Right hindlimb (tissue), 1 donor: ENCODE results near the gene AGAP3.

Experiments
- DNase-seq: peaks from one replicate; pipeline ENCODE4 v3.0.0-alpha.2; 2018

AGAP3 gene

GRCh38 chr7:151189038-151189437, 102.8 kb downstream of the AGAP3 start:
- DNase-seq: no peak

GRCh38 chr7:151191544-151191943, 105.3 kb downstream of the AGAP3 start:
- no peak for DNase-seq

DNA sequence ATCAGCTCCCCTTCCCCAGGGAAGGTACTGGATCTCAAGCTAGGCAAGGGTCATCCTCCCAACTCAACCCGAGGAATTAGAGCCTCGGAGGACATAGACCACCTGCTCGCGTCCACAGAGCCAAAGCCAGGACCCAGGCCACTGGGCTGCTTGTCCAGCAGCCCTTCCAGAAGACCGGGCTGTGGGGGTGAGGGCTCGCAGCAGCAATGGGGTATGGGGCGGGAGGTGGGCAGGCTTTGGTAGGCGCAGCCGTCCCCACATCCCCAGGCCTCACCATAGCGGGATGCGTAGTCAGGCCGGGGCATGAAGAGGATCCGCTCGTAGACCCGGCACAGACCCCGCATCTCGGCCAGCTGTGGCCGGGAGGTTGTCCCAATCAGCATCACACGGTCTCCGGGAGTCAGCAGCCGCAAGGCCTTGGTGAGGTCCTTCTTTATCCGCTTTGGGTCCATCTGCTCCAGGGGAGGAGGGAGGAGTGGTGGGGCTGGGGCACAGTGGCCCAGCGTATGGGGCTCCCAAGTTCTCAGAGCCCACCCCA, 105.8 kb downstream of the AGAP3 start:
- DNase-seq: no peak

DNA sequence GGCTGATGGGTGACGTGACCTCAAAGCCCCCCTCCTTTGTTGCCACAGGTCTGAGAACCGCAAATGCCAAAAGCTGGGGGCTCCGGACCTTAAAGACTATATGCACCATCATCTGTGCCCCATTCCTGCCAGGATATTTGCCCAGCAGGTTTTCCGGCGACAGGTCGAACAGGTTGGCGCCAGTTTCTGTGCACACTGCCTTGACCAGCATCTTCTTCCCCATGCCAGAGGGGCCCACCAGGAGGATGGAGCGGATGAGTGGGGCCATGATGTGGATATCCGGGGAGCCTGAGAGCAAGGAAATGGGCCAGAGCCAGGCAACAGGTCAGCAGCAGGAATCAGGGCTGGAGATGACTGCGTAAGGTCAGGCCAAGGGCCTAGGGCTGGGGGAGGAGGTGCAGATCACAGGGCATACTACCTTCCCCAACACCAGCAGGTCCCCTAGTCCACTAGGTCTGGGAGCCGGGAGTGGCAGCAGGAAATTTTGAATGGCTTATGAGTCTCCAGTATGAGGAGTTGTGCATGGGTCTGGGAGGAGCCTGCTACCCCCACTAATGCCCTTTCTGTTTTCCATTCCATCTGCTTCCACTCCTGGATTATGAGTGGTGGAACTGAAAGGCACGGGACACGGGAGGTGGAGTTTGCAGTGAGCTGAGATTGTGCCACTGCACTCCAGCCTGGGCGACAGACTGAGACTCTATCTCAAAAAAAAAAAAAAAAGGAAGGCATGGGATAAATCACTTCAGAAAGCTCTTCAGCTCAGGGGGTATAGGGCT, 107.1 kb downstream of the AGAP3 start:
- no peak for DNase-seq
